ENCODE data around the gene BMP7. TPM values are rescaled to one million over a fixed set of nuclear protein-coding genes. Genes with fewer than 3 reads are reported as not detected.
"Not testable (repeated sequence)": the region's sequence is repeated elsewhere in the genome, so short reads cannot be mapped to it uniquely, and the experiment has no call there.

The BMP7 gene
- total RNA-seq, 2 donors from 2014 or later = not detected

- H3K36me3 Mint-ChIP-seq (ENCODE audit: low read depth) = no peaks in the 10 kb centered on the region
- no peak overlapping the region for H3K4me3 Mint-ChIP-seq
- H3K27me3 Mint-ChIP-seq = peaks cover 15% of the 10 kb centered on the region
- H3K9me3 Mint-ChIP-seq = no peaks in the 10 kb centered on the region
- no peak for ATAC-seq (replicated peaks)
- H3K4me1 Mint-ChIP-seq = no peaks in the 10 kb centered on the region
- no peak overlapping the region for H3K27ac Mint-ChIP-seq
These were observed 25.0 kb downstream of the BMP7 start for GRCh38 chr20:57241363-57241991.

- no peak for ATAC-seq (replicated peaks)
- Mint-ChIP-seq H3K27me3 (peaks cover 21% of the 10 kb centered on the region), H3K4me1 (no peaks in the 10 kb centered on the region), H3K36me3 (ENCODE audit: low read depth) (no peaks in the 10 kb centered on the region), H3K9me3 (no peaks in the 10 kb centered on the region), H3K27ac (no peak overlapping the region), H3K4me3 (no peak overlapping the region)
These were observed 25.7 kb downstream of the BMP7 start for GRCh38 chr20:57240581-57241362.

- H3K9me3 Mint-ChIP-seq; ATAC-seq (replicated peaks); H3K4me1 Mint-ChIP-seq; H3K4me3 Mint-ChIP-seq; H3K27ac Mint-ChIP-seq; H3K36me3 Mint-ChIP-seq (ENCODE audit: low read depth): not testable (repeated sequence)
- peaks cover 31% of the 10 kb centered on the region for H3K27me3 Mint-ChIP-seq
These were observed 26.7 kb downstream of the BMP7 start for GRCh38 chr20:57239725-57240124.

GRCh38 chr20:57239324-57239723, 27.1 kb downstream of the BMP7 start:
- ATAC-seq (replicated peaks); H3K36me3 Mint-ChIP-seq (ENCODE audit: low read depth); H3K9me3 Mint-ChIP-seq; H3K4me3 Mint-ChIP-seq; H3K27ac Mint-ChIP-seq; H3K4me1 Mint-ChIP-seq: not testable (repeated sequence)
- peaks cover 32% of the 10 kb centered on the region for H3K27me3 Mint-ChIP-seq

GRCh38 chr20:57238089-57238488, 28.4 kb downstream of the BMP7 start:
- Mint-ChIP-seq H3K4me1 (no peaks in the 10 kb centered on the region), H3K36me3 (ENCODE audit: low read depth) (no peaks in the 10 kb centered on the region), H3K27ac (no peak overlapping the region), H3K4me3 (no peak overlapping the region), H3K9me3 (no peaks in the 10 kb centered on the region), H3K27me3 (peaks cover 32% of the 10 kb centered on the region)
- ATAC-seq (replicated peaks) = no peak

- no peaks in the 10 kb centered on the region for H3K36me3 Mint-ChIP-seq (ENCODE audit: low read depth)
- no peak overlapping the region for H3K27ac Mint-ChIP-seq
- H3K27me3 Mint-ChIP-seq = peaks cover 32% of the 10 kb centered on the region
- no peak for ATAC-seq (replicated peaks)
- H3K4me1 Mint-ChIP-seq = no peaks in the 10 kb centered on the region
- no peak overlapping the region for H3K4me3 Mint-ChIP-seq
- H3K9me3 Mint-ChIP-seq = no peaks in the 10 kb centered on the region
These were observed 28.9 kb downstream of the BMP7 start for GRCh38 chr20:57237585-57237953.

GRCh38 chr20:57236813-57237584, 29.4 kb downstream of the BMP7 start:
- ATAC-seq (replicated peaks) = no peak
- Mint-ChIP-seq H3K4me1 (no peaks in the 10 kb centered on the region), H3K27ac (no peak overlapping the region), H3K36me3 (ENCODE audit: low read depth) (no peaks in the 10 kb centered on the region), H3K4me3 (no peak overlapping the region), H3K9me3 (no peaks in the 10 kb centered on the region), H3K27me3 (peaks cover 32% of the 10 kb centered on the region)

- Mint-ChIP-seq H3K27ac (no peak overlapping the region), H3K36me3 (ENCODE audit: low read depth) (no peaks in the 10 kb centered on the region), H3K27me3 (peaks cover 34% of the 10 kb centered on the region), H3K4me3 (no peak overlapping the region), H3K4me1 (no peaks in the 10 kb centered on the region), H3K9me3 (no peaks in the 10 kb centered on the region)
- no peak for ATAC-seq (replicated peaks)
These were observed 31.7 kb downstream of the BMP7 start for GRCh38 chr20:57234556-57235251.

GRCh38 chr20:57231951-57232428, 34.5 kb downstream of the BMP7 start:
- H3K27me3 Mint-ChIP-seq = peaks cover 32% of the 10 kb centered on the region
- H3K4me1 Mint-ChIP-seq = no peaks in the 10 kb centered on the region
- H3K4me3 Mint-ChIP-seq = no peak overlapping the region
- ATAC-seq (replicated peaks) = no peak
- no peak overlapping the region for H3K27ac Mint-ChIP-seq
- H3K36me3 Mint-ChIP-seq (ENCODE audit: low read depth) = no peaks in the 10 kb centered on the region
- H3K9me3 Mint-ChIP-seq = no peaks in the 10 kb centered on the region

GRCh38 chr20:57231161-57231560, 35.3 kb downstream of the BMP7 start:
- no peaks in the 10 kb centered on the region for H3K4me1 Mint-ChIP-seq
- H3K27ac Mint-ChIP-seq = no peak overlapping the region
- H3K27me3 Mint-ChIP-seq = peaks cover 29% of the 10 kb centered on the region
- H3K9me3 Mint-ChIP-seq = no peaks in the 10 kb centered on the region
- H3K36me3 Mint-ChIP-seq (ENCODE audit: low read depth) = no peaks in the 10 kb centered on the region
- no peak overlapping the region for H3K4me3 Mint-ChIP-seq
- ATAC-seq (replicated peaks) = no peak

GRCh38 chr20:57230247-57230646, 36.2 kb downstream of the BMP7 start:
- no peaks in the 10 kb centered on the region for H3K36me3 Mint-ChIP-seq (ENCODE audit: low read depth)
- no peaks in the 10 kb centered on the region for H3K4me1 Mint-ChIP-seq
- H3K4me3 Mint-ChIP-seq = no peak overlapping the region
- no peaks in the 10 kb centered on the region for H3K9me3 Mint-ChIP-seq
- ATAC-seq (replicated peaks) = no peak
- peaks cover 21% of the 10 kb centered on the region for H3K27me3 Mint-ChIP-seq
- H3K27ac Mint-ChIP-seq = no peak overlapping the region

GRCh38 chr20:57229490-57229889, 37.0 kb downstream of the BMP7 start:
- ATAC-seq (replicated peaks) = no peak
- no peaks in the 10 kb centered on the region for H3K9me3 Mint-ChIP-seq
- no peak overlapping the region for H3K4me3 Mint-ChIP-seq
- no peaks in the 10 kb centered on the region for H3K36me3 Mint-ChIP-seq (ENCODE audit: low read depth)
- peaks cover 15% of the 10 kb centered on the region for H3K27me3 Mint-ChIP-seq
- H3K27ac Mint-ChIP-seq = no peak overlapping the region
- no peaks in the 10 kb centered on the region for H3K4me1 Mint-ChIP-seq

GRCh38 chr20:57225830-57226229, 40.6 kb downstream of the BMP7 start:
- no peak for ATAC-seq (replicated peaks)
- no peaks in the 10 kb centered on the region for H3K4me1 Mint-ChIP-seq
- no peak overlapping the region for H3K27ac Mint-ChIP-seq
- H3K36me3 Mint-ChIP-seq (ENCODE audit: low read depth) = no peaks in the 10 kb centered on the region
- peaks cover 12% of the 10 kb centered on the region for H3K27me3 Mint-ChIP-seq
- no peak overlapping the region for H3K4me3 Mint-ChIP-seq
- no peaks in the 10 kb centered on the region for H3K9me3 Mint-ChIP-seq

- no peaks in the 10 kb centered on the region for H3K9me3 Mint-ChIP-seq
- no peak overlapping the region for H3K27ac Mint-ChIP-seq
- no peaks in the 10 kb centered on the region for H3K4me1 Mint-ChIP-seq
- peaks cover 12% of the 10 kb centered on the region for H3K27me3 Mint-ChIP-seq
- H3K36me3 Mint-ChIP-seq (ENCODE audit: low read depth) = no peaks in the 10 kb centered on the region
- no peak for ATAC-seq (replicated peaks)
- H3K4me3 Mint-ChIP-seq = no peak overlapping the region
These were observed 41.2 kb downstream of the BMP7 start for GRCh38 chr20:57225197-57225733.
